SK-N-SH (cell line): Measurements from ENCODE around the gene CPNE2. TPM values are rescaled to one million over a fixed set of nuclear protein-coding genes. Genes with fewer than 3 reads are reported as not detected.

ENCODE experiments used
- CTCF ChIA-PET: fragments of 300-600, 350-600 bp; formaldehyde crosslinking; extraction: SDS; loops from one replicate; lab custom pipeline; 2021; lab: Yijun Ruan, JAX
- POLR2A ChIA-PET: fragments of 350-600 bp; sonication (Branson Sonifier 250); formaldehyde crosslinking; extraction: SDS; loops from one replicate; lab custom pipeline; 2020; ENCODE audit warnings: antibody characterized with exemption, inconsistent platforms; lab: Yijun Ruan, JAX
- DNase-seq: peaks from one replicate; pipeline ENCODE4 v3.0.0; 2012
- H2AFZ ChIP-seq: fragments of 200-600 bp; sonication (generic); 2 replicates; pipeline ENCODE4 v1.8.1; 2016; ENCODE audit warnings: antibody characterized with exemption, mild to moderate bottlenecking, low read depth
- H3F3A ChIP-seq: fragments of 200-600 bp; sonication (generic); replicated peaks from 2 replicates; pipeline ENCODE3; 2016; ENCODE audit warnings: antibody characterized with exemption, mild to moderate bottlenecking; ENCODE audit not compliant: insufficient read depth
- H3K27ac ChIP-seq, 2 experiments: fragments of 200-500 bp in 1 of 2; fragments of 200-600 bp in 1 of 2; sonication (Bioruptor generic) in 1 of 2; sonication (generic), shearing (Covaris generic) in 1 of 2; 2 replicates each; pipeline versions ENCODE4 v1.5.1 to v1.6.1; 2014 to 2016; ENCODE audit warnings: low read depth in 2 of 2, inconsistent platforms in 1 of 2, low read length in 1 of 2, mild to moderate bottlenecking in 1 of 2, mixed read lengths in 1 of 2
- H3K27me3 ChIP-seq: fragments of 200-600 bp; sonication (generic), shearing (Covaris generic); 2 replicates; pipeline ENCODE4 v1.6.1; 2016; ENCODE audit warnings: mixed run types; ENCODE audit not compliant: insufficient read depth
- H3K36me3 ChIP-seq, 2 experiments: fragments of 200-500 bp in 1 of 2; fragments of 200-600 bp in 1 of 2; sonication (Bioruptor generic) in 1 of 2; sonication (generic) in 1 of 2; replicated peaks in 1 of 2; 2 replicates each; pipeline versions ENCODE3 to v1.5.1; 2014 to 2016; ENCODE audit warnings: low read length in 1 of 2, mild to moderate bottlenecking in 1 of 2; ENCODE audit not compliant: insufficient read depth in 2 of 2, control insufficient read depth in 1 of 2
- H3K4me1 ChIP-seq, 2 experiments: fragments of 200-500 bp in 1 of 2; fragments of 200-600 bp in 1 of 2; sonication (Bioruptor generic) in 1 of 2; sonication (generic), shearing (Covaris generic) in 1 of 2; 2 replicates each; pipeline versions ENCODE4 v1.5.1 to v1.6.1; 2014 to 2016; ENCODE audit warnings: low read depth in 1 of 2, low read length in 1 of 2, mixed run types in 1 of 2; ENCODE audit not compliant: insufficient read depth in 2 of 2, control insufficient read depth in 1 of 2
- H3K4me2 ChIP-seq: fragments of 200-600 bp; sonication (generic), shearing (Covaris generic); 2 replicates; pipeline ENCODE4 v1.6.1; 2017; ENCODE audit warnings: mixed run types
- H3K4me3 ChIP-seq, 2 experiments: fragments of 200-500 bp in 1 of 2; fragments of 200-600 bp in 1 of 2; sonication (Bioruptor generic) in 1 of 2; sonication (generic), shearing (Covaris generic) in 1 of 2; 2 replicates each; pipeline versions ENCODE4 v1.5.1 to v1.8.1; 2014 to 2016; ENCODE audit warnings: low read depth in 2 of 2, inconsistent platforms in 1 of 2, low read length in 1 of 2, mild to moderate bottlenecking in 1 of 2, mixed read lengths in 1 of 2, moderate library complexity in 1 of 2
- H3K79me2 ChIP-seq: fragments of 200-600 bp; sonication (generic); 2 replicates; pipeline ENCODE4 v1.8.1; 2017; ENCODE audit warnings: mild to moderate bottlenecking; ENCODE audit not compliant: insufficient read depth
- H3K9ac ChIP-seq: fragments of 200-600 bp; sonication (generic); 2 replicates; pipeline ENCODE4 v1.6.1; 2017; ENCODE audit warnings: mixed run types
- H3K9me2 ChIP-seq: fragments of 200-600 bp; sonication (generic); 2 replicates; pipeline ENCODE4 v1.6.1; 2017; ENCODE audit warnings: mixed run types
- H3K9me3 ChIP-seq: fragments of 200-600 bp; sonication (generic); 2 replicates; pipeline ENCODE4 v1.6.1; 2017; ENCODE audit warnings: mixed run types, mild to moderate bottlenecking, moderate library complexity
- H4K20me1 ChIP-seq: fragments of 200-600 bp; sonication (generic); 2 replicates; pipeline ENCODE4 v1.6.1; 2017; ENCODE audit warnings: mild to moderate bottlenecking, mixed run types; ENCODE audit not compliant: insufficient read depth
- CHD2 ChIP-seq: fragments of 150-350 bp; IDR thresholded peaks from 2 replicates; pipeline ENCODE4 v1.6.1; 2018; ENCODE audit warnings: low read length; ENCODE audit not compliant: partially characterized antibody
- GABPA ChIP-seq: IDR thresholded peaks from 2 replicates; pipeline ENCODE4 v1.4.0; 2012; ENCODE audit warnings: low read depth, mild to moderate bottlenecking
- JUND ChIP-seq: IDR thresholded peaks from 2 replicates; pipeline ENCODE4 v1.4.0; 2012
- NFIC ChIP-seq: IDR thresholded peaks from 2 replicates; pipeline ENCODE4 v1.4.0; 2012; ENCODE audit warnings: borderline replicate concordance
- PBX3 ChIP-seq: IDR thresholded peaks from 2 replicates; pipeline ENCODE4; 2012
- RAD21 ChIP-seq: IDR thresholded peaks from 2 replicates; pipeline ENCODE4 v1.6.1; 2012; ENCODE audit warnings: mild to moderate bottlenecking, low read length
- SIN3A ChIP-seq: IDR thresholded peaks from 2 replicates; pipeline ENCODE4 v1.6.1; 2012; ENCODE audit warnings: low read depth, mild to moderate bottlenecking, low read length, moderate library complexity, borderline replicate concordance
- TCF12 ChIP-seq: IDR thresholded peaks from 2 replicates; pipeline ENCODE4 v1.4.0; 2012
- YY1 ChIP-seq: IDR thresholded peaks from 2 replicates; pipeline ENCODE4 v1.4.0; 2012; ENCODE audit warnings: low read depth, mild to moderate bottlenecking
- WGBS: methylation state at CpG from one replicate; pipeline ENCODE4 v1.1.6; 2017; ENCODE audit warnings: low lambda C conversion rate; 5-methylcytosine and 5-hydroxymethylcytosine counted together
- polyA plus RNA-seq, 3 experiments: library from polyadenylated mRNA; depleted of rRNA; stranded (reverse); fragments of >200 nt; gene quantifications; 2 replicates each; pipeline ENCODE4 v1.2.3, GENCODE V29; 2012

Gene CPNE2
- polyA plus RNA-seq, 1 of the 3 experiments (the other 2 are of a cell fraction), result 73.0 TPM

- H3K36me3 ChIP-seq, result peaks cover 54 to 65% of the 10 kb centered on the region in 2 experiments
- H4K20me1 ChIP-seq, result no peaks in the 10 kb centered on the region
- H3K79me2 ChIP-seq, result 0 out of 2 replicates have a peak, but pooled peaks cover 4% of the 10 kb centered on the region
- no peak overlapping the region for H2AFZ ChIP-seq
- CTCF ChIA-PET, result interaction anchor here (2.1 kb wide), 1 partner anchor 82 kb away, joined by 10 read pairs; no protein-coding TSS in a partner anchor
- no peak overlapping the region for H3K9ac ChIP-seq
- H3K4me1 ChIP-seq, result peaks cover 0 to 3% of the 10 kb centered on the region in 2 experiments; a peak in 1 of 4 replicates
- no peak for DNase-seq
- H3K27me3 ChIP-seq, result no peaks in the 10 kb centered on the region
- H3K9me2 ChIP-seq, result no peaks in the 10 kb centered on the region
- H3K4me2 ChIP-seq, result no peak overlapping the region
- H3K27ac ChIP-seq, result no peak overlapping the region
- WGBS, result 92% methylated on average over 3 of the region's 3 CpGs
- peak; percentile 6; the same call in 1 of the 2 replicates for TF ChIP-seq NFIC
- no peak for TF ChIP-seq GABPA
- H3F3A ChIP-seq, result peaks cover 18% of the 10 kb centered on the region
- POLR2A ChIA-PET, result no interaction called here
- no peak overlapping the region for H3K4me3 ChIP-seq
- H3K9me3 ChIP-seq, result no peaks in the 10 kb centered on the region
Measured at GRCh38 chr16:57165938-57166337, 73.6 kb downstream of the CPNE2 start.

- ChIA-PET POLR2A (no interaction called here), CTCF (interaction anchor here (2.1 kb wide), 1 partner anchor 82 kb away, joined by 10 read pairs; no protein-coding TSS in a partner anchor)
- no peaks in the 10 kb centered on the region for H3K27me3 ChIP-seq
- peaks cover 0 to 3% of the 10 kb centered on the region in 2 experiments; a peak in 1 of 4 replicates for H3K4me1 ChIP-seq
- DNase-seq, result no peak
- no peaks in the 10 kb centered on the region for H3K9me3 ChIP-seq
- H2AFZ ChIP-seq, result no peak overlapping the region
- peaks cover 56 to 70% of the 10 kb centered on the region in 2 experiments for H3K36me3 ChIP-seq
- no peak overlapping the region for H3K4me3 ChIP-seq
- no peak overlapping the region for H3K27ac ChIP-seq
- H3F3A ChIP-seq, result peaks cover 18% of the 10 kb centered on the region
- 0 out of 2 replicates have a peak, but pooled peaks cover 4% of the 10 kb centered on the region for H3K79me2 ChIP-seq
- H3K9ac ChIP-seq, result no peak overlapping the region
- no peak for TF ChIP-seq PBX3
- no peak for TF ChIP-seq SIN3A
- no peak for TF ChIP-seq JUND
- TF ChIP-seq YY1, result no peak
- TF ChIP-seq TCF12, result no peak
- H3K4me2 ChIP-seq, result no peak overlapping the region
- H3K9me2 ChIP-seq, result no peaks in the 10 kb centered on the region
- H4K20me1 ChIP-seq, result no peaks in the 10 kb centered on the region
Measured at GRCh38 chr16:57166451-57166850, 74.1 kb downstream of the CPNE2 start.

GRCh38 chr16:57166951-57167350 lies 74.6 kb downstream of the CPNE2 start:
- 97% methylated on average over 7 of the region's 7 CpGs for WGBS
- Histone ChIP-seq H3K79me2 (0 out of 2 replicates have a peak, but pooled peaks cover 4% of the 10 kb centered on the region), H3F3A (peaks cover 18% of the 10 kb centered on the region), H3K27me3 (no peaks in the 10 kb centered on the region), H3K36me3 (peaks cover 61 to 74% of the 10 kb centered on the region in 2 experiments), H3K9me2 (no peaks in the 10 kb centered on the region), H3K9ac (no peak overlapping the region), H3K9me3 (no peaks in the 10 kb centered on the region), H2AFZ (no peak overlapping the region), H3K4me3 (no peak overlapping the region)
- DNase-seq, result no peak
- CTCF ChIA-PET, result interaction anchor here (2.1 kb wide), 1 partner anchor 83 kb away, joined by 10 read pairs; no protein-coding TSS in a partner anchor
- TF ChIP-seq RAD21 (no peak), CHD2 (no peak), SIN3A (no peak)
- TF ChIP-seq, all 33 proteins: peak for 0
- Histone ChIP-seq H3K4me1 (peaks cover 0 to 3% of the 10 kb centered on the region in 2 experiments; a peak in 1 of 4 replicates), H3K4me2 (no peak overlapping the region), H3K27ac (no peak overlapping the region), H4K20me1 (no peaks in the 10 kb centered on the region)
- POLR2A ChIA-PET, result no interaction called here
